NOMO-1 (cell line): ENCODE measurements around the gene AKIRIN1.
"Not testable (repeated sequence)": the region's sequence is repeated elsewhere in the genome, so short reads cannot be mapped to it uniquely, and the experiment has no call there.

ENCODE experiments used
- DNase-seq, 2 experiments: peaks; one replicate each; lab custom pipeline; 2025; ENCODE audit not compliant: unreplicated experiment in 2 of 2; lab: John Stamatoyannopoulos, UW

AKIRIN1 gene

GRCh38 chr1:38992412-38993111, 1.5 kb downstream of the AKIRIN1 start:
- peak; percentile 59 to 73 for DNase-seq

- DNase-seq: no peak
Observed at GRCh38 chr1:38994196-38994595, 3.1 kb downstream of the AKIRIN1 start.

DNA sequence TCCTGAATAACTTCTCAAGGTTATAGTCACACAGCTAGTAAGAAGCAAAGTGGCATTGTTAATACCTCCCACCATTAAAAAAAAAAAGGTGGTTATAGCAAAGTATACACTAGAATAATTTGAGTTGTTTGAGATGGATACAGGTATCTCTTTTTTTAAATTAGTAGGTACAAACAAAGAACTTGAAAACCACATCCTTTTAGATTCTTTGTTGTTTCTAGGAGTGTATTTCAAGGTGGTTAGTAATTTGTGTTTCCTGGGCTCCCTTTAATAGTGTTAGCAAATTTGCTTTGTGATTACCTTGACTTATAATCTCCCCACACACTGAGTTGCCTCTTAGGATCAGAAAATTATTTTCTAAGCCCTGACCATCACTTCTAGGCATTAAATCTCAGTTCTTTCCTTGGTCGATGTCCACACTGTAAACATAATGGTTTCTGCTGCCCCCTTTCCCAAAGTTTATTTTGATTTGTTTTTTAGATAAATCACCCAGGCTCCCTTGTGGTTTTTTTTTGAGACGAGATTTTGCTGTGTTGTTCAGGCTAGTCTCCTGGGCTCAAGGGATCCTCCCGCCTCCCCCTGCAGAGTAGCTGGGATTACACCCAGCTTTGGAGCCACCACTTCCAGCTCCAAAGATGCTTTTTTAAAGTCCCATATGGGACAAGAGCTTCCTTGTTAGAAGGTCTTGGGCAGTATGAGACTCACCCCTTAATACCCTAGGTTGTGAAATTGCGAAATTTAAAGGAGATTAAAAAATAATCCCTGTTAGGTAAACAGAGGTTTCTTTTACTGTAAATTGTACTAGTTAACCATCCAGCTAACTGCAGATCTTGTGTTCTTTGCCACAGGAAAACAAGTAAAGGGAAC, 6.2 kb downstream of the AKIRIN1 start:
- DNase-seq: no peak

DNA sequence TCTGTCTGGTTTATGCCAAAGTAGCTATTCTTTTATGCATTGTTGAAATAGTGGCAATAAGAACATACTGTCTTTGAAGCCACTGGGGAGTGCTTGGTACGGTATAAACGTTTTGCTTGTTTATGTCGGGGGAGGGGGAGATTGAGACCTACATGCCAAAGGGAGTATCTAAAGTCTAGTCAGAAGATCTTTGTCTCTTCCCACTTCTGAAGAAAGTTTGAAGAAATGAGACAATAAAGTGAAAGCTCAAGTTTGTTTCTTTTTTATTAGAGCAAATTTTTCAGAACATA, 6.8 kb downstream of the AKIRIN1 start:
- DNase-seq: no peak

DNA sequence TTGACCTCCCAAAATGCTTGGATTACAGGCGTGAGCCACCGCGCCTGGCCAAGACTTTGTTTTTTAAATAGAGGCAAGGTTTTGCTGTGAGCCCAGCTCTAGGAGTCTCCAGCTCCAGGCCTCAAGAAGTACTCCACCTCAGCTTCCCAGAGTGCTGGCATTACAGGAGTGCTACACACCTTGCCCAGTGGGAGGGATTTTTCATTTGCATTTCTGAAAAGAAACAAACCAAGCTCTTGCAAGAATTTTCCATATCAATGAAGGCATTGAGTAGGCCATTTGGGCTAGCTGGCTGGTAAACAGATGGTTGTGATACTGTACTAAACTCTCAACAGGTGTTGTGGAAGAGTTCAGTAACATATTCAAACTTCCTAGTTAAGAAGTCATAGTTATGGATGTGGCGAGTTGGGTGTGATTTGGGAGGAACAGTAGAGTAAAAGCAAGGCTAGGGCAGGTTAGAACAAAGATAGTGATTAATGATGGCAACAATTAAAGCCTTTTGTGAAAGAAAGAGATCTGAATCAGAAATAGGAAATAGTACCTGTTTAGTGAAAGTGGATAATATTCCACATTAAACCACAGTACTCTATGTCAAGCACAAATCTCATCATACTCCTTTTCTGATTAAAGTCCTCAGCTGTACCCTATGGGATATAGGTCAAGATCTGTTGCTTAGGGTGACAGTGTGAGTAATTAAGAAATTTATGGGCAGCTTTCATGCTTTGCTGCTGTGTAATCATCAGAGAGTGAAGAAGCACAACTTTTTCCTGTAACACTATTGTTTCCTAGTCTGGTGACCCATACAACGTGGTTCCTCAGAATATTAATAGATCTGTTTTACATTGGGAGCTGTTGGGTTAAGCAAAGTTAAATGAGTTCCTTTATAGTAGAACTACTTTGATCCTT, 10.7 kb downstream of the AKIRIN1 start:
- DNase-seq: no peak

GRCh38 chr1:39003281-39003680, 12.2 kb downstream of the AKIRIN1 start:
- no peak for DNase-seq

DNA sequence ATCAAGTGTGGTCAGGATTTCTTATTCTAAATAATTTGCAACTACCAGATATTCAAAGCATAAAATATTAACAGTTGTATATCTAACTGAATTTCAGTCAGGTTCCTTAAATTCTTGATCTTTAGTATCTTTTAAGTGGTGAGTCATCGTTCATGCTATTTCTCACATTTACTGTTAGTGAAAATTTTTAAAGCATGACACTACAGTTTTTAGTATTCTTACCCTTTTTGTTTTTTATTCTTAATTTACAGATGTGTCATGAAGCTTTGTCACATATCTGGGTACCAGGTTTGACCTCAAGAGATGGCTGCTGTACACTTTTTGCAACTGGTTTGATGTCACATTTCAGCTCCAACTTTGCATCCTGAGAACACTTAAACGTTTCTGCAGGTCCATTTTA, 12.7 kb downstream of the AKIRIN1 start:
- DNase-seq: no peak

DNA sequence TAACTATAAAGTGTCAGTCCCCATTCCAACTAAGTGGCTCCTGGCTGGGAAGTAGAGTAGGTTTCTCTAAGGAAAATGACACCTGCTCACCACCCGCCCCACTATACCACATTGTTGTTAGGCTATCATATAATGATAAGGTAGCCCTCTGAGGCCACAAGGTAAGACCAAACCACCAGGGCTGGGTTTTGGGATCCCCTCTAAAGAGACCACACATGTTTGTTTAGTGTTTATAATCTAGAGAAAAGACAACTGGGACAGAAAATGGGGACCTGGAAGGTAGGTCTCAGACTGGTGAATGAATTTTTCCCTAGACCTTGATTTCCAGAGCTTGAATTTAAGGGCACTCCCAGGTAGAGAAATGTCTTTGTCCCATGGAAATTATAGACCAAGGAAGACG, 15.2 kb downstream of the AKIRIN1 start:
- no peak for DNase-seq

DNA sequence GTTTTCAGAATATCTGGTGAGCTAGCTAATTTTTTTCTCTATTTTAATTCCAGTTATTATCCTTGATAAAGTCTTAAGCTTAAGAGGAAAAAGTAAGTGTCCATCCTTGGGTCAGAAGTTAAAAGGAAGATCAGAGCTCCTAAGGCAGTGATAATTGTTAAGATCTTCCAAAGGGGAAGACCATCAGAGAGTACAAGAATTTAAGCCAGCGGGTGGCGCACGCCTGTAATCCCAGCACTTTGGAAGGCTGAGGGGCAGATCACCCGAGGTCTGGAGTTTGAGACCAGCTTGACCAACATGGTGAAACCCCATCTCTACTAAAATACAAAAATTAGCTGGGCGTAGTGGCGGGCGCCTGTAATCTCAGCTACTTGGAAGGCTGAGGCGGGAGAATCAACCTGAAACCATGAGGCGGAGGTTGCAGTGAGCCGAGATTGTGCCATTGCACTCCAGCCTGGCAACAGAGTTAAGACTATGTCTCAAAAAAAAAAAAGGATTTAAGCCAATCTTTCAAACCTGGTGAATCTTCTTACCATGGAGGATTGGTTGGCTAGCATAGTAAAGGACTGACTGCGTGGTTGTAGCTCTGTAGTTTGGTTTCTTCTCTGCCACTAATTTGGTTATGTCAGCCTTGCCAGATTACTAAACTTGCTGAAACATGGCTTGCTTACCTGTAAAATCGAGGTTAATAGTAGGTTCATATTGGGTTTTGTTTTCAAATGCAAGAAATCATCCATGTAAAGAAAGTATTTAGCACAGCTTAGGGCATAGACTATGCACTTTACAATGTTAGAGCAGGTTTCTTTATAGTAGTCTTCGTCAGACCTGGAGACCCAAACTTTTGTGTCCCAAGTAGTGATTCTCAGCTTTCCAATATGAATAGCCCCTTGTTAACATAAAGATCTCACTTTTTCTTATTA, 15.9 kb downstream of the AKIRIN1 start:
- no peak for DNase-seq

DNA sequence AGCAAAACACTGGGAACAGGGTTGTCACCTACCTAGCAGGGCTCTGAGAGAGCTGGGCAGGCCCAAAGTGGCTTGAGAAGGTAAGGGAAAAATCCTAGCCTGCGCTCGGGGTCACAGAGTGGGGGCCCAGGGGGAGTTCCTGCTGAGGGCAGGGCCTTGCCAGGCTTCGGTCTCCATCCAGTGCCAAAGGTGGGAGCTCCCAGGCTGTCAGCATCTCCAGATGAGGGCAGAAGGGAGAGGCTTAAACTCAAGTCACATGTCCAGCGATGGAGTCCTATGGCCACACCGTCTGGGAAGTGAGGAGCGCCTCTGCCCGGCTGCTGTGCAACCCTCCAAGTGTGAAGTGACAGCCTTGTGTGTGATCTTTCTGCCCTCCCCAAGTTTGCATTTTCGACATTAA, 23.9 kb downstream of the AKIRIN1 start:
- not testable (repeated sequence) for DNase-seq

DNA sequence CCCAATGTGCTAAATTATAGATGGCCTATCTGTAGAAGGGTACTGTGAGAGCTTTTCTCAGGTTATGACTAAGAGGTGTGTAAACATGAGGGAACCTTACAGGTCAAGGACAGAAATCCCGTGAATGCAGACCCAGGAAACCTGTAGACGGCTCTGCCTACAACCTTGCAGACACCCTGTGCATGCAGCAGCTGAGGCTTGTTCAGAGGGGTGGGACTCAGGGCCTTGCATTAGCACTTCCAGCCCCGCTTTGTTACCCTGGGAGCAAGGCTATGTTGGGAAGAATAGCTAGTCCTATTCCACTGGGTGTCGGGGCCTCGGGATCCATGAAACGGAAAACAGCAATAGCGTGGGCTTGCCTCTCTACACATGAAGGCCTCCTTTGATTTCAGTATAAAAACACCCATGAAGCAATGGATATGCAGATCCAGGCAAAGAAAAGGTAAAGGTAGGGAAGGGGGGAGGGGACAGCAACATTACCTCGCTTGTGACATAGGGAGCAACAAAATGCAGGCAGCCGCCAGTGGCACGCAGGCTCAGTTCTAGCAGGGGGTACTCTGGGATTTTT, 25.6 kb downstream of the AKIRIN1 start:
- DNase-seq: no peak

DNA sequence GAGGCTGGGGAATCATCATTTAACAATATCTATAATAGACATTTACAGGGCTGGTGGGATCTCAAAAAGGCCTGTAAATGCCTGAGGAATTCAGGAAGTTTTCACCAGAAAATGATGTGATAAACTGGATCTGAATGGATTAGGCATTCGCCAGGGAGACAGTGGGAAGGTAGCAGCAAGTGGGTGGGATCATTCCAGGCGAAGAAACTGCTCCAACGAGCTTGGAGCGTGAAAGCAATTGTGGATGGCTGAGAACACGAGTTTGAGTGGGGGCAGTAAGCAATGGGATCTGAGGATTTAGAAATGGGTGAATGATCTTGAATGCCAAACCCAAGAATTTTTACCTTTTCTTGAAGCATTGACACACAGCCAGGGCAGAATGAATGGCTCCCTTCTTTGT, 26.2 kb downstream of the AKIRIN1 start:
- DNase-seq: no peak

DNA sequence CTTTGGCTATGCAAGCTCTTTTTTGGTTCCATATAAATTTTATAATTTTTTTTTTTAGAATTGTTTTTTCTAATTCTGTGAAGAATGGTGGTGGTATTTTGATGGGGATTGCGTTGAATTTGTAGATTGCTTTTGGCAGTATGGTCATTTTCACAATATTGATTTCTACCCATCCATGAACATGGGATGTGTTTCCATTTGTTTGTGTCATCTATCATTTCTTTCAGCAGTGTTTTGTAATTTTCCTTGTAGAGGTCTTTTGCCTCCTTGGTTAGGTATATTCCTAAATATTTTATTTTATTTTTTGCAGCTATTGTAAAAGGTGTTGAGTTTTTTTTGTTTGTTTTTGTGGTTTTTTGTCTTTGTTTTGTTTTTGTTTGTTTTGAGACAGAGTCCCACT, 29.4 kb downstream of the AKIRIN1 start:
- not testable (repeated sequence) for DNase-seq

DNA sequence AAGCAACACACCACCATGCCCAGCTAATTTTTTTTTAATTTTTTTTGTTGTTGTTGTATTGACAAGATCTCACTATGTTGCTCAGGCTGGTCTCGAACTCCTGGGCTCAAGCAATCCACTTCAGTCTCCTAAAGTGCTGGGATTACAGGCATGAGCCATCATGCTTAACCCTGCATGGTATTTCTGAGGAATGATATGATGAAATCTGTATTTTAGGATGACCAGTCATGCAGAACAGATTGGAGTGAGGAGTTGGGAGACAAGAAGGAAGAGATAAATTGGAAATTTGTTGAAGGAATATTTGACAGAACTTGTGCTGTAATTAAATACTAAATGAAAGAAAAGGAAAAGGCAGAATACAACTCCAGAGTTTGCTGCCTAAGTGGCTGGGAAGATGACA, 30.4 kb downstream of the AKIRIN1 start:
- no peak for DNase-seq

DNA sequence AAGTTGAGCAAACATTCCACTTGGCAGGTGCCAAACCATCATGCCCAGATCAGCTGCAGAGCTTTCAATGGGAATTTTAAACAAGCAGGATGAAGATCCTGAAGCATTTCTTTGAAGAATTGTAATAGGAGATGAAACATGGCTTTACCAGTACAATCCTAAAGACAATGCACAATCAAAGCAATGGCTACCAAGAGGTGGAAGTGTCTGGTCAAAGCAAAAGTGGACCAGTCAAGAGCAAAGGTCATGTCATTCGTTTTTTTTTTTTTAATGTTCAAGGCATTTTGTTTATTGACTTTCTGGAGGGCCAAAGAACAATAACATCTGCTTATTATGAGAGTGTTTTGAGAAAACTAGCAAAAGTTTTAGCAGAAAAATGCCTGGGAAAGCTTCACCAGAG, 32.1 kb downstream of the AKIRIN1 start:
- DNase-seq: no peak

DNA sequence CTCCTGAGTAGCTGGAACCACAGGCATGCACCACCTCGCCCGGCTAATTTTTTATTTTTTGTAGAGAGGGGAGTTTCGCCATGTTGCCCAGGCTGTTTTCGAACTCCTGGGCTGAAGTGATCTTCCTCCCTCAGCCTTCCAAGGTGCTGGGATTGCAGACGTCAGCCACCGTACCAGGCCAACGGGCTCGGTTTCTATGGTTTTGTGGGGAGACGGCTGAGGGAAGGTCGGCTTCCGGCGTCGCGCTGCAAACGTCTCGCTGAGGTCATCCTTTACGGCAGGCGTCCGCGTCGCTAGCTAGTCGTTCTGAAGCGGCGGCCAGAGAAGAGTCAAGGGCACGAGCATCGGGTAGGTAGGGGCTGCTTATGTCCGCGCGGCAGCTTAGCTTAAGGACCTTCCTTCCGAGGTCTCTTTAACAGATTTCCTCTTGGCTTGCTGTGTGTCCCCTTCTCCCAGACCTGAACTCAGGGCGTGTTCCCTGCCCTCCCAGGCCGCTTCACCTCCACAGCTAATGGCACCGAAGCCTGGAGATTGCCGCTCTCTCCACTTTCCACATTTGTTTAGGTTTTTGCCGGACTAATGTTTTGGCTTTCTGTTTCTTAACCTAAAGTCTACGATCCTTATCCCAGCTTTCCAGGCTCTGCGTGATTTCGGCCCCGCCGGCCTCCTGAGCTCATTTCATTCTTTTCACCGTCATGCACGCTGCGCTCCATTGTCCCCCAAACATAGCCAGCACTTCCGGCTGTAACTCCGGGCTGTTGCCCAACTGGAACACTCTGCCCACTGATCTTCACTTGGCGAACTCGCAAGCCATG, 35.2 kb downstream of the AKIRIN1 start, which contains the start of gene NDUFS5:
Gene NDUFS5, plus strand, starts transcription at position 300 of the 815 bp plus-strand sequence. CDS start 2,375 bp downstream, outside the sequence.
- peak; percentile 86 to 90 for DNase-seq

DNA sequence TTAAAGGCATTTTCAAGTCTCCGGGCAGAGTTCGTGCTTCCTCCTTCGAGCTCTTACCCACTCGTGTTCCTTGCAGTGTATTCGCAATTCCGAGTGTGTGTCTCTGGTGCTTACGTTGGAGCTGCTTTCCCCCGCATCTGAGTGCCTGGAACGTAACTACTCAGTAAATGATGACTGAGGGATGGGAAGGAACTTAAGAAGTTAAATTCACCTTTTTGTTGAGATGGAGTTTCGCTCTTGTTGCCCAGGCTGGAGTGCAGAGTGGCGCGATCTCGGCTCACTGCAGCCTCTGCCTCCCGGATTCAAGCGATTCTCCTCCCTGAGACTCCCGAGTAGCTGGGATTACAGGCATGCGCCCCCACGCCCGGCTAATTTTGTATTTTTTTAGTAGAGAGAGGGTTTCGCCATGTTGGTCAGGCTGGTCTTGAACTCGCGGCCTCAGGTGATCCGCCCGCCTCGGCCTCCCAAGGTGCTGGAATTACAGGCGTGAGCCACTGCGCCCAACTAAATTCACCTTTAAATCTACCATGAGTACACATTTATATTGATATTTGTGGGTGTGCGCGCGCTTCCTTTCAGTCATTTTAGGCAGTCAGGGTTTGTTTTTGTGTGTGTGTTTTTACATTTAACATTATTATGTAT, 35.9 kb downstream of the AKIRIN1 start:
- DNase-seq: no peak

GRCh38 chr1:39034114-39034654, 43.1 kb downstream of the AKIRIN1 start:
- DNase-seq: no peak
